ENCODE measurements around the gene KCNQ5. TPM values are rescaled to one million over a fixed set of nuclear protein-coding genes. Genes with fewer than 3 reads are reported as not detected.

KCNQ5 gene
- total RNA-seq, 4 donors from 2014 or later: 1.1 to 14.6 (median 9.0) TPM

GRCh38 chr6:72788188-72788587, 166.3 kb downstream of the KCNQ5 start:
- H3K4me1 ChIP-seq: peaks cover 14 to 22% of the 10 kb centered on the region in 2 donors
- intact Hi-C loops (cut with DNase I): no loop called here
- 84 to 93% methylated on average over 1 of the region's 1 CpG for WGBS, 2 donors
- DNase-seq: no peak
- no peaks in the 10 kb centered on the region for H3K27me3 ChIP-seq
- TF ChIP-seq POLR2A (IDR thresholded peaks at IDR 0.05): no peak
- H3K36me3 ChIP-seq: no peaks in the 10 kb centered on the region
- H3K9me3 ChIP-seq: no peaks in the 10 kb centered on the region
- peak overlapping the region; percentile 56 to 72 (median 65) for H3K27ac ChIP-seq
- H3K4me3 ChIP-seq (replicated peaks in 1 of 3): no peak overlapping the region

GRCh38 chr6:72789145-72789544, 167.3 kb downstream of the KCNQ5 start:
- H3K4me3 ChIP-seq (replicated peaks in 1 of 3): no peak overlapping the region
- no peak overlapping the region for H3K27ac ChIP-seq
- H3K36me3 ChIP-seq: no peaks in the 10 kb centered on the region
- peak; percentile 8 to 22 for DNase-seq
- no peaks in the 10 kb centered on the region for H3K27me3 ChIP-seq
- no peaks in the 10 kb centered on the region for H3K9me3 ChIP-seq
- 96 to 98% methylated on average over 4 of the region's 4 CpGs for WGBS, 2 donors
- peaks cover 14 to 17% of the 10 kb centered on the region in 2 donors for H3K4me1 ChIP-seq
- intact Hi-C loops (cut with DNase I): no loop called here
- TF ChIP-seq POLR2A (IDR thresholded peaks at IDR 0.05) (no peak), CTCF (IDR thresholded peaks at IDR 0.05) (no peak)

GRCh38 chr6:72792692-72793091, 170.8 kb downstream of the KCNQ5 start:
- intact Hi-C loops (cut with DNase I): no loop called here
- 63 to 86% methylated on average over 1 of the region's 1 CpG for WGBS, 2 donors
- H3K9me3 ChIP-seq: no peaks in the 10 kb centered on the region

GRCh38 chr6:72793641-72794395, 172.0 kb downstream of the KCNQ5 start:
- no peaks in the 10 kb centered on the region for H3K4me1 ChIP-seq
- WGBS, 2 donors: 84% methylated on average over 10 of the region's 10 CpGs

More at GRCh38 chr6:72792692-72793091, 170.8 kb downstream of the KCNQ5 start:
- no peaks in the 10 kb centered on the region for H3K36me3 ChIP-seq
- H3K27ac ChIP-seq: no peak overlapping the region
- H3K4me1 ChIP-seq: peaks cover 6 to 8% of the 10 kb centered on the region in 2 donors
- H3K4me3 ChIP-seq (replicated peaks in 1 of 3): no peak overlapping the region
- no peak for DNase-seq
- no peaks in the 10 kb centered on the region for H3K27me3 ChIP-seq
- no peak for TF ChIP-seq CTCF (IDR thresholded peaks at IDR 0.05)
- no peak for TF ChIP-seq POLR2A (IDR thresholded peaks at IDR 0.05)

GRCh38 chr6:72798196-72798595, 176.3 kb downstream of the KCNQ5 start:
- TF ChIP-seq CTCF (IDR thresholded peaks at IDR 0.05): no peak
- no peak for TF ChIP-seq POLR2A (IDR thresholded peaks at IDR 0.05)
- intact Hi-C loops (cut with DNase I): no loop called here

More at GRCh38 chr6:72793641-72794395, 172.0 kb downstream of the KCNQ5 start:
- H3K36me3 ChIP-seq: no peaks in the 10 kb centered on the region
- no peak overlapping the region for H3K4me3 ChIP-seq (replicated peaks in 1 of 3)
- TF ChIP-seq POLR2A (IDR thresholded peaks at IDR 0.05) (no peak), CTCF (IDR thresholded peaks at IDR 0.05) (no peak)
- intact Hi-C loops (cut with DNase I): no loop called here
- no peaks in the 10 kb centered on the region for H3K9me3 ChIP-seq
- H3K27me3 ChIP-seq: no peaks in the 10 kb centered on the region
- no peak overlapping the region for H3K27ac ChIP-seq
- no peak for DNase-seq

More at GRCh38 chr6:72798196-72798595, 176.3 kb downstream of the KCNQ5 start:
- no peak for DNase-seq
- WGBS, 2 donors: 63 to 65% methylated on average over 2 of the region's 2 CpGs
- Histone ChIP-seq H3K4me1 (no peaks in the 10 kb centered on the region), H3K27ac (no peak overlapping the region), H3K9me3 (no peaks in the 10 kb centered on the region), H3K36me3 (no peaks in the 10 kb centered on the region), H3K4me3 (replicated peaks in 1 of 3) (no peak overlapping the region), H3K27me3 (no peaks in the 10 kb centered on the region)

Measured in thyroid gland (tissue), 4 donors.